ACC112 (cell line): Measurements from ENCODE around the gene PRSS12.

ENCODE experiments used
- H2AFZ ChIP-seq: fragments of 200-600 bp; sonication (generic); one replicate; pipeline ENCODE4 v1.6.0; 2017; ENCODE audit warnings: antibody characterized with exemption, low read length; ENCODE audit not compliant: unreplicated experiment
- H3K27ac ChIP-seq: fragments of 200-600 bp; sonication (generic); 2 replicates; pipeline ENCODE4 v1.5.1; 2014; ENCODE audit warnings: low read depth, mild to moderate bottlenecking, antibody characterized with exemption, low read length, moderate library complexity
- H3K27me3 ChIP-seq: fragments of 200-600 bp; sonication (generic); 2 replicates; pipeline ENCODE4 v1.6.1; 2014; ENCODE audit warnings: mild to moderate bottlenecking, antibody characterized with exemption, low read length, moderate library complexity, mixed read lengths; ENCODE audit not compliant: insufficient read depth
- H3K36me3 ChIP-seq: fragments of 200-600 bp; sonication (generic); 2 replicates; pipeline ENCODE4 v1.6.1; 2016; ENCODE audit warnings: mild to moderate bottlenecking, antibody characterized with exemption, low read length, moderate library complexity, mixed read lengths; ENCODE audit not compliant: insufficient read depth
- H3K4me1 ChIP-seq: fragments of 200-600 bp; sonication (generic); one replicate; pipeline ENCODE4 v1.6.1; 2016; ENCODE audit warnings: low read length, mixed read lengths; ENCODE audit not compliant: insufficient read depth, unreplicated experiment, control insufficient read depth
- H3K4me3 ChIP-seq: fragments of 200-600 bp; sonication (generic); 2 replicates; pipeline ENCODE4 v1.5.1; 2014; ENCODE audit warnings: mild to moderate bottlenecking, low read depth, low read length
- H3K79me2 ChIP-seq: fragments of 200-600 bp; sonication (generic); one replicate; pipeline ENCODE4 v1.6.0; 2016; ENCODE audit warnings: low read length; ENCODE audit not compliant: control insufficient read depth, unreplicated experiment, insufficient read depth

PRSS12 gene

DNA sequence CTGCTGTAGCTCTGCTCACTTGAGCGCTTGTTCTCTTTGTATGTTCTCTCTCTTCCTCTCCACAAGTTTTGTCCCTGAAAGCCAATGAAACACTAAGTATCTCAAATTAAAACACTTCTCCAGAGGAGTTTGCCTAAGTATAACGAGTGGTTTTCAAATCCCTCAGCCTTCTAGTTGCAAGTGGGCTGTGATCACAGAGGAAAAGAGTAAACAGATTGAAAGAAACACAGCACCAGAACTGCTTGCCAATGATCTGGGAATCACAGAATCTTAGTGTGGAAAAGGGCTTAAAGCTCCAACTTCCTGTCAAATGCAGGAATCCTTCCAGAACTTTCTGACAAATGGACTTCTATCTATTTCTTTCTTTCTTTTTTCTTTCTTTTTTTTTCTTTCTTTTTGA, 4.8 kb upstream of the PRSS12 start:
- Histone ChIP-seq H2AFZ (no peak overlapping the region), H3K4me1 (peaks cover 8% of the 10 kb centered on the region)

DNA sequence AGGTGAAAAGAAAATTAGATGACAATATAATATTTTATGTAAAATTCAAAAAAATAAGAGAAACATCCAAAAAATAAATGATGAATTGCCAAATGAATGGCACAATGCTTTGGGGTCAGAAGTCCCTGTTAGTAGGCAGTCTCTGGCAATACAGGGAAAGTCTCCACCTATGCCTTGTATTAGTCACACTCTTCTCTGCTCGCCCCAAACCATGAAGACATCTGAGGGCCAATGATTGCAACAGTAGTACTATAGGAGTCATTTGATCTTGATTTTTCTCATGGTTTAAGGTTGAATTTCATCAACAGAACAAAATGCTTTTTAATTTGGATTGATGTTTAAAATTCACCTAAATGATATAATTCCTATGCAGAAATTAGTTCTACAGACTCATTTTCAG, 3.9 kb upstream of the PRSS12 start:
- Histone ChIP-seq H3K79me2 (peaks cover 4% of the 10 kb centered on the region), H3K4me3 (no peak overlapping the region)

More for the DNA sequence above, 4.8 kb upstream of the PRSS12 start:
- no peaks in the 10 kb centered on the region for H3K79me2 ChIP-seq
- no peak overlapping the region for H3K4me3 ChIP-seq
- H3K27ac ChIP-seq: no peak overlapping the region
- no peaks in the 10 kb centered on the region for H3K27me3 ChIP-seq
- H3K36me3 ChIP-seq: no peaks in the 10 kb centered on the region

DNA sequence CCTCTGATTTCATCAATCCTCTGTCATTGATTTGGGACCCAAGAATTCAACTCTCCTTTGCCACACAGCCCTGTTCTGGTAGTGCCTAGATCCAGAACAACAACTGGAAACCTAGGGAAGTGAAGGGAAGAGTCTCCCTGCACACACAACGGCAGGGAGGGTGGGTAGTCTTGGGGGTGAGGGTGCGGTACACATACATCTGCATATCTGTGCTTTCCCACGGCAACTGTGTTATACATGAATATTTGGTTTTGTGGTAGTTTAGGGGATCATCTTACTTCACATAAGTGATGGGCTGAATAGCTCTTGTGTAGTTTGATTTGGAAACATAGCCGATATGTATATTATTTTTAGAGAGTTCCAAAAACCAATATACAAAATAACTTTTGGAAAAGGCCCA, 3.3 kb upstream of the PRSS12 start:
- H3K4me1 ChIP-seq: peaks cover 17% of the 10 kb centered on the region
- H2AFZ ChIP-seq: no peak overlapping the region
- no peak overlapping the region for H3K4me3 ChIP-seq
- no peaks in the 10 kb centered on the region for H3K27me3 ChIP-seq
- no peaks in the 10 kb centered on the region for H3K36me3 ChIP-seq
- H3K27ac ChIP-seq: no peak overlapping the region
- peaks cover 10% of the 10 kb centered on the region for H3K79me2 ChIP-seq

More for the DNA sequence above, 3.9 kb upstream of the PRSS12 start:
- H2AFZ ChIP-seq: no peak overlapping the region
- no peak overlapping the region for H3K27ac ChIP-seq
- peaks cover 11% of the 10 kb centered on the region for H3K4me1 ChIP-seq
- H3K36me3 ChIP-seq: no peaks in the 10 kb centered on the region
- H3K27me3 ChIP-seq: no peaks in the 10 kb centered on the region

DNA sequence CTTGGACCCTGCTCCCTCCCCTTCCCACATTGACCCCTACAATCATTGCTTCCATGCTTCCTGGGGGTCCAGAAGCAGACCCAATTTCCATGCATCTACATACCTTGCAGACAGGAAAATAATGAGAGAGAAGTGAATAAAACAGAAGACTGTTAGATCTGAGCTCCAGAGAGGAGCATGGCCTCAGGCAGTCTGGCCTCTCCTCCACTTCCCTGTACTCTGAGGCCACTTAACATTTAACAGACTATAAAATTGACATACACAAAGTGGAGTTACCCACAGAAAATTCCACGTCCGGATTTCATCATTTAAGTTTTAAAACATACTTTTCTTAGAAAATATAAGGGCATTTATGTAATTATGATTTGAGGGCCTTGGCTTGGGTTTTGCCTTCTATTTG, 2.1 kb upstream of the PRSS12 start:
- no peaks in the 10 kb centered on the region for H3K27me3 ChIP-seq
- no peak overlapping the region for H2AFZ ChIP-seq
- H3K79me2 ChIP-seq: peaks cover 12% of the 10 kb centered on the region
- H3K27ac ChIP-seq: no peak overlapping the region
- peaks cover 20% of the 10 kb centered on the region for H3K4me1 ChIP-seq
- no peaks in the 10 kb centered on the region for H3K36me3 ChIP-seq
- no peak overlapping the region for H3K4me3 ChIP-seq

DNA sequence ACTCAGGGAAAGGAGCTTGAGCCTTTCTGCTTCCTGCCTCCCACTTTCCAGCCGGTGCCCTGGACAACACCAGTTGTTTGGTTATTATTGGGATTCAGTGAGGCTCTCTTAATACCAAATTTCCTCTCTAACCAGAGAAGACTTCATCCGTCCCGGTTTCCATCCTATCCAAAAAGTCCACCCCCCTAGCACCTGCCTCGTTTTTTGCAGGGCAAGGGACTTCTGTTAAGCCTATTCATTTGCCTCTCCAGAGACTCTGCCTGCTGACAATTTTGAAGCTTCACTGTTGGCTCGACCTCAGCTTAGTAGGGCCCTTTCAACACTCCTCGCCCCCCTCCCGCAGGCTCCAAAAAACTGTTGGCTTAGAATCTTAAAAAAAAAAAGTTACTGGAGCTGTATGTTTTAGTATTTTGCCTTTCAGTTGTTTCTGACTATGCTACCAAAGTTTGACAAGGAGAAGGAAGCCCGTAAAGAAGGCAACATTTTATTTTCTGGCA, 779 bp upstream of the PRSS12 start:
- Histone ChIP-seq H3K4me3 (peak overlapping the region; percentile 93), H2AFZ (peak overlapping the region; percentile 96)

DNA sequence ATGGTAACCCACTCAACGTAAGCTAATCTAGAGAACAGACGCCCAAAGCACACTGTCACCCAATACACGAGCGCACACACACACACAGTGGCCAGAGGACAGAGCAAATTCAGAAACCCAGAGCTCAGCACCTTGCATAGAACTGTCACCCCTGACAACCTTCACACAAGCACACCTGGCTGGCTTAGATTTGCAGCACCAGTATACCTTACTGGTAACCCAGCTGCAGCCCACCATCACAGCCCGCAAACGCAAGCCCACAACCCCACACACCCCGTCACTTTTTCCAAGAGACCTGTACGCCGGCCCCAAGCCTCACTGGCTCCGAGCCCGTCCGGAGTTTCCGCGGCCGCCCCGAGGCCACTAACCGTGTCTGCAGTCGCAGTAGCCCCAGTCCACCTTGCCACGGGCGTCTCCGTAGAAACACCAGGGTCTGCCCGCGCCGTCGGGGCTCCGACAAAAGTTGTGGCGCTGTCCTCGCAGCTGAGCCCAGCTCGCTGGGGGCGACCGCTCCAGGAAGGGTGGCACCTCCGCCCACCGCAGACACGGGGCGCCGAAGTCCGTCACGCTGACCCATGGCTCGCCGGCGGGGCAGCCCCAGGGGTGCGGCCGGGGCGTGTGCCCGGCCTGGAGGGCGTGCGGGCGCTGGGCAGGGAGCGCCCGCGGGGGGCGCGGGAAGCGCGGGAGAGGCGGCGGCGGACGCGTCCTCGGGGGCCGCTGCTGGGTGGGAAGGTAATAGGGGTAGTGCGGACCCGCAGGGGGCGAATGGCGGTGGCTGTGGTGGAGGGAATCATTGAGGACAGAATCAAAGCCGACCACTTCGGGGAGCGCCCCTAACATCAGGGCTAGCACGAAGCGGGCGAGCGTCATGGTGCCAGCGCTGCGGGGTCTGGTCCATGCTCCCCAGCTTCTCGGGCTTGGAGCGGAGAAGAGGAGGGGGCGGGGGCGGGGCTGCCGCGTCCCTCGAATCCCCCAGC, 664 bp downstream of the PRSS12 start:
- Histone ChIP-seq H3K36me3 (no peaks in the 10 kb centered on the region), H3K79me2 (peaks cover 12% of the 10 kb centered on the region), H3K27me3 (no peaks in the 10 kb centered on the region), H3K4me1 (peaks cover 20% of the 10 kb centered on the region), H3K27ac (0 out of 2 replicates have a peak overlapping the region, but pooled peaks have one; percentile 41), H2AFZ (peak overlapping the region; percentile 99), H3K4me3 (peak overlapping the region; percentile 93)

More for the DNA sequence above, 779 bp upstream of the PRSS12 start:
- Histone ChIP-seq H3K4me1 (peaks cover 20% of the 10 kb centered on the region), H3K27ac (no peak overlapping the region), H3K79me2 (peaks cover 12% of the 10 kb centered on the region), H3K27me3 (no peaks in the 10 kb centered on the region), H3K36me3 (no peaks in the 10 kb centered on the region)

DNA sequence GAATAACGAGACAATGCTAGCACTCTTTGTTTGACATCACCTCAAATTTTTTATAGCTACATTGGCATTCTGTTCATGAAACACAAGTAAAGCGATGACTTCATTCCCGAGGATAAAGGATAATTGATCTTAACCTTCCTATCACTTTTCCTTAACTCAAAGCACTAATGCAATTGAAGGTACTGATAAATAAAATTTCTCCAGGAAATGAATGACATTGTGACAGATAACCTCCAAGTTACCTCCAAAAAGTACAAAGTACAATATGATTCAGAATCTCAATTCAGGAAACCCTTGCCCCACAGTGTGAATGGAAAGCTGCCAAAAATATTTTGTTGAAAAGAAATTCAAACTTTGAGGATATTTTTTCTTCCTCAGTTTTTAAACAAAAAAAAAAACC, 1.8 kb downstream of the PRSS12 start:
- H2AFZ ChIP-seq: no peak overlapping the region
- no peaks in the 10 kb centered on the region for H3K27me3 ChIP-seq
- peak overlapping the region; percentile 41 for H3K27ac ChIP-seq
- H3K4me3 ChIP-seq: peak overlapping the region; percentile 93
- H3K79me2 ChIP-seq: peaks cover 12% of the 10 kb centered on the region
- peaks cover 22% of the 10 kb centered on the region for H3K4me1 ChIP-seq
- H3K36me3 ChIP-seq: no peaks in the 10 kb centered on the region

DNA sequence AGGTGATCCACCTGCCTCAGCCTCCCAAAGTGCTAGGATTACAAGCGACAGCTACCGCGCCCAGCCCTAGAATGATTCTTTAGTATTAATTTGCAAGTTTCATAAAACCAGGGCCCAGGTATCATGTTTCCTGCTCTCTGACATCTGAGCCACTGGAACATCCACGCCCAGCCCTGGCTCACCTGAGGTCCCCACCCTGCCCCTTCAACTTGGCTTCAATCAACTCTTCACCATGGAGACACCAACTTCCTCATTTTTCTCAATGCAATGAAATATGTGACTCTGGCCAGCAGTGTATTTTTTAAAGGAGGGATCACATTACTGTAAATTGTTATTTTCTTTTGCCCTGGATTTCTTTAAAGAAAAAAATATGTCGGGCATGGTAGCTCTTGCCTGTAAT, 3.9 kb downstream of the PRSS12 start:
- Histone ChIP-seq H3K27ac (no peak overlapping the region), H2AFZ (no peak overlapping the region), H3K79me2 (peaks cover 12% of the 10 kb centered on the region), H3K4me1 (peaks cover 37% of the 10 kb centered on the region), H3K27me3 (no peaks in the 10 kb centered on the region), H3K36me3 (no peaks in the 10 kb centered on the region), H3K4me3 (no peak overlapping the region)

DNA sequence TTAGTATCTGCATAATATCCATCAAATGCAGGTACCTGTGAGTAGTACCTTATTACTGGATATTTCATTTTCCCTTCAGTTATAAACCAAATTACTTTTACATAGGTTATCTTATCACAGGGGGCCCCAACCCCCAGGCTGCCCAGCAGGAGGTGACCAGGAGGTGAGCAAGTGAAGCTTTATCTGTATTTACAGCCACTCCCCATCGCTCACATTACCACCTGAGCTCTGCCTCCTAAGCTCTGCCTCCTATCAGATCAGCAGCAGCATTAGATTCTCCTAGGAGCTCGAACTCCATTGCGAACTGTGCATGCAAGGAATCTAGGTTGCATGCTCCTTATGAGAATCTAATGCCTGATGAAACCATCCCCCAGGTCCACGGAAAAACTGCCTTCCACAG, 6.3 kb downstream of the PRSS12 start:
- H3K36me3 ChIP-seq: no peaks in the 10 kb centered on the region
- peaks cover 26% of the 10 kb centered on the region for H3K4me1 ChIP-seq
- no peak overlapping the region for H2AFZ ChIP-seq
- no peaks in the 10 kb centered on the region for H3K27me3 ChIP-seq
- no peak overlapping the region for H3K4me3 ChIP-seq
- H3K79me2 ChIP-seq: peaks cover 8% of the 10 kb centered on the region
- H3K27ac ChIP-seq: no peak overlapping the region

DNA sequence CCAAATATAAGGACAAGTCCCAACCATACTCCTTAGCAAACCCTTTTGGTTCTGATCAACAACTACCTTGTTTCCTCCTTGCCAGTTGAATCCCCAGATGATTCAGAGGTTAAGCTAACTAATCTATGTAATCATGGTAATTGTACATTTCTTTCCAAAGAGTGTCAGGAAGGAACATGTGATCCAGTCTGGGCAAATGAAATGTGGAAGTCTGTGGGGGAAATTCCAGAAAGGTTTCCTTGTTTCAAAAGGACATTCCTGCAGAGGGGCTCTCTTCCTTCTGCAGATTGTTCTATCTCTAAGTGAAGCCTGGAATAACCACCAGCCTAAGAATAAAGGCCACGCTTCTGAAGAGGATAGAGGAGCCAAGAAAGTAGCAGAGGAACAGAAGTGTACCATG, 7.0 kb downstream of the PRSS12 start:
- Histone ChIP-seq H3K4me1 (peaks cover 19% of the 10 kb centered on the region), H3K4me3 (0 out of 2 replicates have a peak overlapping the region, but pooled peaks have one; percentile 14), H3K27ac (no peak overlapping the region), H3K27me3 (no peaks in the 10 kb centered on the region), H3K79me2 (peaks cover 3% of the 10 kb centered on the region), H2AFZ (no peak overlapping the region), H3K36me3 (no peaks in the 10 kb centered on the region)

DNA sequence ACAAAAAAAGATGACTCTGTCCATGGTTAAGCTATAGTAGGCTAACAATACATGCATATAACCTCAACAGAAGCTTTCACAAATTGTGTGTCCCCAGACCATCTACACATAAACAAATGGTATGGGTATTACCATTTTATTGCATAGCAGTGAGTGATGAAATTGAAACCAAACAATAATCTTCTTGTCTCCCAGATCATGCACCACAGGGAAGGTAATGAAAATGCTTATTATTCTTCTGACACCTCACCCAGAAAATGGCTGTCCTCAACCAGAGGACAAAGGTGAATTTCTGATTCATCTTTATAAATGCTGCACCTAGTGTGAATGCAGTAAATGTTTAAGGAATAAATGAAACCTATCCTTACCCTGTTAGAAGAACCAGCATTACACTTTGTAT, 8.0 kb downstream of the PRSS12 start:
- H3K27ac ChIP-seq: no peak overlapping the region
- H3K27me3 ChIP-seq: no peaks in the 10 kb centered on the region
- no peaks in the 10 kb centered on the region for H3K36me3 ChIP-seq
- H3K79me2 ChIP-seq: peaks cover 3% of the 10 kb centered on the region
- H3K4me1 ChIP-seq: peaks cover 28% of the 10 kb centered on the region
- H2AFZ ChIP-seq: peak overlapping the region; percentile 19
- peak overlapping the region; percentile 35; the same call in 1 of the 2 replicates for H3K4me3 ChIP-seq
